Caco-2 (cell line): Measurements from ENCODE around the gene ZDHHC7. TPM values are rescaled to one million over a fixed set of nuclear protein-coding genes. Genes with fewer than 3 reads are reported as not detected.

Experiments
- BruUV-seq: library from RNA; stranded (reverse); fragments of 400-500 nt; replicated peaks from 2 replicates; lab custom pipeline; 2021; lab: Mats Ljungman, UMichigan
- CTCF ChIA-PET: fragments of 300-600 bp; sonication (Branson Sonifier 250); formaldehyde crosslinking; loops from one replicate; lab custom pipeline; 2022; ENCODE audit warnings: antibody characterized with exemption; lab: Charles Lee
- POLR2A ChIA-PET: fragments of 300-600 bp; sonication (Branson Sonifier 250); formaldehyde crosslinking; loops from one replicate; lab custom pipeline; 2022; ENCODE audit warnings: antibody characterized with exemption; lab: Charles Lee
- DNase-seq, 2 experiments: peaks; one replicate each; pipeline versions ENCODE4 v3.0.0 to v3.0.0-alpha.2; 2020 to 2022
- H3K27me3 ChIP-seq: replicated peaks from 2 replicates; pipeline ENCODE4 v1.6.0; 2011; ENCODE audit warnings: low read length; ENCODE audit not compliant: control insufficient read depth, insufficient read depth
- H3K36me3 ChIP-seq: 2 replicates; pipeline ENCODE4 v1.5.1; 2011; ENCODE audit warnings: low read length; ENCODE audit not compliant: control insufficient read depth, insufficient read depth
- H3K4me1 ChIP-seq: fragments of 250-450 bp; sonication (Bioruptor Pico); 2 replicates; pipeline ENCODE4 v1.5.1; 2020; ENCODE audit warnings: mild to moderate bottlenecking
- H3K4me3 ChIP-seq: 2 replicates; pipeline ENCODE4 v1.5.1; 2011; ENCODE audit warnings: low read depth, mild to moderate bottlenecking, control low read depth, low read length
- H3K9me3 ChIP-seq: fragments of 250-450 bp; sonication (Bioruptor Pico); 2 replicates; pipeline ENCODE4 v1.5.1; 2020; ENCODE audit warnings: mild to moderate bottlenecking, moderate library complexity
- H3K27ac Mint-ChIP-seq: one replicate; pipeline ENCODE4 v1.8.0; 2022; ENCODE audit warnings: mixed read lengths; ENCODE audit not compliant: unreplicated experiment
- H3K27me3 Mint-ChIP-seq: one replicate; pipeline ENCODE4 v1.8.0; 2022; ENCODE audit warnings: mixed read lengths; ENCODE audit not compliant: insufficient read depth, unreplicated experiment
- H3K36me3 Mint-ChIP-seq: one replicate; pipeline ENCODE4 v1.8.0; 2022; ENCODE audit warnings: mild to moderate bottlenecking, mixed read lengths; ENCODE audit not compliant: insufficient read depth, unreplicated experiment
- H3K4me1 Mint-ChIP-seq: one replicate; pipeline ENCODE4 v1.8.0; 2022; ENCODE audit warnings: low read depth, mixed read lengths; ENCODE audit not compliant: unreplicated experiment
- H3K4me3 Mint-ChIP-seq: one replicate; pipeline ENCODE4 v1.8.0; 2022; ENCODE audit warnings: mild to moderate bottlenecking, moderate library complexity, mixed read lengths; ENCODE audit not compliant: unreplicated experiment
- H3K9me3 Mint-ChIP-seq: one replicate; pipeline ENCODE4 v1.8.0; 2022; ENCODE audit warnings: mixed read lengths; ENCODE audit not compliant: unreplicated experiment
- CTCF ChIP-seq, 2 experiments: fragments of 200-600 bp in 1 of 2; IDR thresholded peaks; 1 replicate in 1 of 2; 2 replicates in 1 of 2; pipeline versions ENCODE4 v1.5.1 to v1.8.0; 2011 to 2022; ENCODE audit warnings: antibody characterized with exemption in 1 of 2, control low read depth in 1 of 2, inconsistent platforms in 1 of 2, low read depth in 1 of 2, low read length in 1 of 2, mild to moderate bottlenecking in 1 of 2, moderate library complexity in 1 of 2; ENCODE audit not compliant: insufficient read depth in 1 of 2, severe bottlenecking in 1 of 2, unreplicated experiment in 1 of 2
- intact Hi-C: fragments of 100-400 bp; cut with micrococcal nuclease; formaldehyde crosslinking; loops from one replicate; pipeline ENCODE4 v1.10.0; 2022; ENCODE audit not compliant: unreplicated experiment
- total RNA-seq: library from RNA; stranded (reverse); gene quantifications from 2 replicates; pipeline ENCODE4 v1.2.3, GENCODE V29; 2022

ZDHHC7 gene
- total RNA-seq, 1 experiment from 2014 or later = 85.7 TPM

- POLR2A ChIA-PET = interaction anchor here (0.6 kb wide), 1 partner anchor 324 kb away, joined by 3 read pairs; no protein-coding TSS in a partner anchor
- no peak overlapping the region for H3K27ac Mint-ChIP-seq
Measured at GRCh38 chr16:85037050-85037410, 25.7 kb upstream of the ZDHHC7 start.

DNA sequence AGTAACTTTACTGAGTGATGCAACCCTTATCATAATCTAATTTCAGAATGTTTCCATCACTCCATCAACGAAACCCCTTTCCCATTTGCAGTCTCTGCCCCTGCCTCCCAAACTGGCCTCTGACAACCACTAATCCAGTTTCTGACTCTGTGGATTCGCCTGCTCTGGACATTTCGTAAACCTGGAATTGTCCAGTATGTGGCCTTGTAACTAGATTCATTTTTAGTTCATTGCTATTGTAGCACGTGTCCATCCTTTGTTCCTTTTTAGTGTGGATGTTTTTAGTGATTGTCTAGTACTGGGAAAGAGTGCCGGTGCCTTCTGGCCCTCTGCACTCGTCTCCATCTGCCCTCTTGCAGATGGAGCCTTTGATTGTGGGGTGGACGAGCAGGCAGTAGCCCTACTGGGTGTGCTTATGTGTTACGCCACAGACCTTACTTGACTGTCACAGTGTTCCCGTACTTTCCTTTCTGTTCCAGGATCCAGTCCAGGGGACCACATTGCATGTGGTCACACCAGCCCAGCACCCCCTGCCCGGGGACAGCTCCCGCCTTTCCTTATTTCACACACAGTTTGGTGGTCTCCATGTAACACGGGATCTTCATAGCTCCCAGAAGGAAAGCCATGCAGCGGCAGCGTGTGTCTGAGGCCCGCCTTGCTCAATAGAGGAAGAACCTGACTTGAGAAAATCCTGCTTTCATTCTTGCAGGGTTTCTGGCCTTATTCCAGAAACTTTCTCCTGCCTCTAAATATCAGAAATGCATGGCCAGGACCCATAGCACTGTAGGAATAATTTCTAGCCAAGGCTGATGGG lies 25.1 kb upstream of the ZDHHC7 start:
- CTCF ChIA-PET = interaction anchor here (0.6 kb wide), 1 partner anchor 326 kb away, joined by 4 read pairs; no protein-coding TSS in a partner anchor
- POLR2A ChIA-PET = no interaction called here
- H3K27ac Mint-ChIP-seq = no peak overlapping the region
- no peak overlapping the region for H3K4me3 Mint-ChIP-seq
- H3K9me3 Mint-ChIP-seq = no peaks in the 10 kb centered on the region
- Histone ChIP-seq H3K9me3 (no peaks in the 10 kb centered on the region), H3K27me3 (no peaks in the 10 kb centered on the region), H3K4me1 (no peaks in the 10 kb centered on the region), H3K36me3 (no peaks in the 10 kb centered on the region), H3K4me3 (no peak overlapping the region)
- no peak for DNase-seq
- no peaks in the 10 kb centered on the region for H3K27me3 Mint-ChIP-seq
- intact Hi-C loops = no loop called here
- peaks cover 6% of the 10 kb centered on the region for H3K4me1 Mint-ChIP-seq
- BruUV-seq = no TSS peak
- no peaks in the 10 kb centered on the region for H3K36me3 Mint-ChIP-seq
- no peak for TF ChIP-seq CTCF (IDR thresholded peaks at IDR 0.05; ENCODE audit: insufficient read depth in 1 of 2, low read depth in 1 of 2, low read length in 1 of 2, severe bottlenecking in 1 of 2, unreplicated experiment in 1 of 2)

More at GRCh38 chr16:85037050-85037410, 25.7 kb upstream of the ZDHHC7 start:
- Mint-ChIP-seq H3K36me3 (no peaks in the 10 kb centered on the region), H3K9me3 (no peaks in the 10 kb centered on the region), H3K27me3 (no peaks in the 10 kb centered on the region), H3K4me1 (peaks cover 6% of the 10 kb centered on the region), H3K4me3 (no peak overlapping the region)
- CTCF ChIA-PET = no interaction called here
- intact Hi-C loops = no loop called here
- Histone ChIP-seq H3K27me3 (no peaks in the 10 kb centered on the region; the same call in 1 of the 2 replicates), H3K9me3 (no peaks in the 10 kb centered on the region), H3K36me3 (no peaks in the 10 kb centered on the region), H3K4me1 (no peaks in the 10 kb centered on the region), H3K4me3 (no peak overlapping the region)
- no peak for TF ChIP-seq CTCF (IDR thresholded peaks at IDR 0.05; ENCODE audit: insufficient read depth in 1 of 2, low read depth in 1 of 2, low read length in 1 of 2, severe bottlenecking in 1 of 2, unreplicated experiment in 1 of 2)
- BruUV-seq = no TSS peak
- DNase-seq = no peak

DNA sequence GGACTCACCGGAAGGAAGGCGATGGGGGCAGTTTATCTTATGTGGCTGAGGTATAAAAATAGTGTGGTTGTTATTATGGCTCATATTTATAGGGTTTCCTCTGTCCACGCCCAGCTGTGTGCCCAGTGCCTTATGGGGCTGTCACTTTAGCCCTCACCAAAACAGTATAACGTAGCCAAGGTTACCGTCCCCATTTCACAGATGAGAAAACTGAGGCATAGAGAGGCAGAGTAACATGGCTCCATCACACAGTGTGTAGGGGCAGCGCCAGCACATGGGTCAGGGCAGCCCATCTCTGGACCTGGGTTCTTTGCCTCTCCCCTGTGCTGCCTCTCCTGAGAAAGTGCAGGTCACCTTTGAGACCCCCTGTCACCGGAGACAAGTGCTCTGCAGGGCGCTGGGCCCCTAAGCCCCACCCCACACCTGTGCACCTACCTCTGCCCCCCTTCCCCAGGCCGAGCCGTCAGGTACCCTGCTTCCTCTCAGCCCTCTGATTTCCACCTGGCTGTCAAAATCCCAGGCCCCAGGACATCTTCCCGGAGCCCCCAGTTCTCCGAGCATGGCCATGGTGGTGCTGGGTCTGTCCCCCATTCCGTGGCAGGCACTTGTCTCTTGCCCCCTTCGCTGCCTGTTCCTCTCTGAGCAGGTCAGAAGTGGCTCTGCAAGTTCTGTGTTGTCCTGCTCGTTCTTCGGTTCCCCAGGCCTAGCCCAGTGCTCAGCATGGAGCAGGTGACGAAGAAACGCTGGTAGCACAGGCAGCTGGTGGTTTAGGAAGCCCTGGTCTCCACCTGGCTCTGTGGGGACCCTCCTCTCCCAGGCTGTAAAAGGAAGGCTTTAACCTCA lies 23.5 kb upstream of the ZDHHC7 start:
- ChIA-PET POLR2A (no interaction called here), CTCF (interaction anchor here (0.7 kb wide), 1 partner anchor 8 kb away, joined by 13 read pairs; no protein-coding TSS in a partner anchor)
- no peaks in the 10 kb centered on the region for H3K36me3 ChIP-seq
- peaks cover under 1% of the 10 kb centered on the region; the same call in 1 of the 2 replicates for H3K4me1 ChIP-seq
- H3K27ac Mint-ChIP-seq = no peak overlapping the region
- H3K27me3 Mint-ChIP-seq = no peaks in the 10 kb centered on the region
- TF ChIP-seq CTCF (IDR thresholded peaks at IDR 0.05; ENCODE audit: insufficient read depth in 1 of 2, low read depth in 1 of 2, low read length in 1 of 2, severe bottlenecking in 1 of 2, unreplicated experiment in 1 of 2) = no peak
- DNase-seq = no peak
- H3K4me3 Mint-ChIP-seq = no peak overlapping the region
- no peaks in the 10 kb centered on the region for H3K9me3 ChIP-seq
- no peak overlapping the region for H3K4me3 ChIP-seq
- no peaks in the 10 kb centered on the region for H3K27me3 ChIP-seq
- intact Hi-C loops = no loop called here
- no TSS peak for BruUV-seq
- H3K9me3 Mint-ChIP-seq = no peaks in the 10 kb centered on the region
- no peaks in the 10 kb centered on the region for H3K36me3 Mint-ChIP-seq
- peaks cover 9% of the 10 kb centered on the region for H3K4me1 Mint-ChIP-seq
